Neural cell (in vitro differentiated cells): ENCODE measurements around the gene PIGC.

Source experiments
- EZH2 ChIP-seq: fragments of 200-600, 300-800 bp; shearing (Covaris generic), sonication (generic); IDR thresholded peaks from 2 replicates; pipeline ENCODE4 v1.6.1; 2014; ENCODE audit warnings: antibody characterized with exemption, low read length, borderline replicate concordance, mild to moderate bottlenecking; ENCODE audit not compliant: insufficient read depth, poor library complexity, severe bottlenecking
- POLR2AphosphoS5 ChIP-seq: IDR thresholded peaks from 2 replicates; pipeline ENCODE4 v1.6.1; 2012
- RAD21 ChIP-seq: fragments of 450-650 bp; conservative IDR thresholded peaks from 2 replicates; pipeline ENCODE4 v1.6.1; 2014; ENCODE audit warnings: antibody characterized with exemption, mild to moderate bottlenecking, moderate library complexity
- SMC3 ChIP-seq: fragments of 450-650 bp; conservative IDR thresholded peaks from 2 replicates; pipeline ENCODE4 v1.6.1; 2014; ENCODE audit warnings: antibody characterized with exemption, mild to moderate bottlenecking, moderate library complexity; ENCODE audit not compliant: poor library complexity
- TAF1 ChIP-seq: IDR thresholded peaks from 2 replicates; pipeline ENCODE4 v1.6.1; 2012; ENCODE audit warnings: low read depth
- TF ChIP-seq, protein P1 (sequence below): fragments of 450-650 bp; IDR thresholded peaks from 2 replicates; pipeline ENCODE4 v1.5.1; 2014; ENCODE audit warnings: antibody characterized with exemption, mild to moderate bottlenecking, moderate library complexity; ENCODE audit not compliant: poor library complexity, severe bottlenecking
- TF ChIP-seq, protein P2 (sequence below): IDR thresholded peaks from 2 replicates; pipeline ENCODE4 v1.6.1; 2012; ENCODE audit warnings: borderline replicate concordance

DNA sequence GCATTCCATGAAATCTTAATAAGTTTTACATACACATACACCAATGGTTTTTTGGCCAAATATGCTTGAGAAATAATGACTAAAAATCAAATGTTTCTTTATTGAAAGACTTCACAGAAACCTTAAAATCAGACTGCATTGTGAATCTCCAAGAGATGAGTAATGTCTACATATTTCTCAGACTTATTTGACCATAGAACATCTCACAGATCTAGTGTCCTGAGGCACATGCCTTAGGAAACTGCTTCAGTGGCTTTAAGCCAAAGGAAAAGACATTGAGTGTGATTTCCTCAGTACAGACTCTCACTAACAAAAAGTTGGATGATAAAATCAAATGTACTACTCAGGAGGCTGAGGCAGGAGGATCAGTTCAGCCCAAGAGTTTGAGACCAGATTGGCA lies 29.5 kb downstream of the PIGC start:
- no peak for TF ChIP-seq EZH2
- TF ChIP-seq TAF1: no peak
- TF ChIP-seq, protein P1, sequence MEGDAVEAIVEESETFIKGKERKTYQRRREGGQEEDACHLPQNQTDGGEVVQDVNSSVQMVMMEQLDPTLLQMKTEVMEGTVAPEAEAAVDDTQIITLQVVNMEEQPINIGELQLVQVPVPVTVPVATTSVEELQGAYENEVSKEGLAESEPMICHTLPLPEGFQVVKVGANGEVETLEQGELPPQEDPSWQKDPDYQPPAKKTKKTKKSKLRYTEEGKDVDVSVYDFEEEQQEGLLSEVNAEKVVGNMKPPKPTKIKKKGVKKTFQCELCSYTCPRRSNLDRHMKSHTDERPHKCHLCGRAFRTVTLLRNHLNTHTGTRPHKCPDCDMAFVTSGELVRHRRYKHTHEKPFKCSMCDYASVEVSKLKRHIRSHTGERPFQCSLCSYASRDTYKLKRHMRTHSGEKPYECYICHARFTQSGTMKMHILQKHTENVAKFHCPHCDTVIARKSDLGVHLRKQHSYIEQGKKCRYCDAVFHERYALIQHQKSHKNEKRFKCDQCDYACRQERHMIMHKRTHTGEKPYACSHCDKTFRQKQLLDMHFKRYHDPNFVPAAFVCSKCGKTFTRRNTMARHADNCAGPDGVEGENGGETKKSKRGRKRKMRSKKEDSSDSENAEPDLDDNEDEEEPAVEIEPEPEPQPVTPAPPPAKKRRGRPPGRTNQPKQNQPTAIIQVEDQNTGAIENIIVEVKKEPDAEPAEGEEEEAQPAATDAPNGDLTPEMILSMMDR: no peak
- TF ChIP-seq, protein P2, sequence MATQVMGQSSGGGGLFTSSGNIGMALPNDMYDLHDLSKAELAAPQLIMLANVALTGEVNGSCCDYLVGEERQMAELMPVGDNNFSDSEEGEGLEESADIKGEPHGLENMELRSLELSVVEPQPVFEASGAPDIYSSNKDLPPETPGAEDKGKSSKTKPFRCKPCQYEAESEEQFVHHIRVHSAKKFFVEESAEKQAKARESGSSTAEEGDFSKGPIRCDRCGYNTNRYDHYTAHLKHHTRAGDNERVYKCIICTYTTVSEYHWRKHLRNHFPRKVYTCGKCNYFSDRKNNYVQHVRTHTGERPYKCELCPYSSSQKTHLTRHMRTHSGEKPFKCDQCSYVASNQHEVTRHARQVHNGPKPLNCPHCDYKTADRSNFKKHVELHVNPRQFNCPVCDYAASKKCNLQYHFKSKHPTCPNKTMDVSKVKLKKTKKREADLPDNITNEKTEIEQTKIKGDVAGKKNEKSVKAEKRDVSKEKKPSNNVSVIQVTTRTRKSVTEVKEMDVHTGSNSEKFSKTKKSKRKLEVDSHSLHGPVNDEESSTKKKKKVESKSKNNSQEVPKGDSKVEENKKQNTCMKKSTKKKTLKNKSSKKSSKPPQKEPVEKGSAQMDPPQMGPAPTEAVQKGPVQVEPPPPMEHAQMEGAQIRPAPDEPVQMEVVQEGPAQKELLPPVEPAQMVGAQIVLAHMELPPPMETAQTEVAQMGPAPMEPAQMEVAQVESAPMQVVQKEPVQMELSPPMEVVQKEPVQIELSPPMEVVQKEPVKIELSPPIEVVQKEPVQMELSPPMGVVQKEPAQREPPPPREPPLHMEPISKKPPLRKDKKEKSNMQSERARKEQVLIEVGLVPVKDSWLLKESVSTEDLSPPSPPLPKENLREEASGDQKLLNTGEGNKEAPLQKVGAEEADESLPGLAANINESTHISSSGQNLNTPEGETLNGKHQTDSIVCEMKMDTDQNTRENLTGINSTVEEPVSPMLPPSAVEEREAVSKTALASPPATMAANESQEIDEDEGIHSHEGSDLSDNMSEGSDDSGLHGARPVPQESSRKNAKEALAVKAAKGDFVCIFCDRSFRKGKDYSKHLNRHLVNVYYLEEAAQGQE: no peak
- TF ChIP-seq RAD21: no peak
- TF ChIP-seq POLR2AphosphoS5: no peak
- TF ChIP-seq SMC3: no peak
